ENCODE data around the gene IL1RAPL2.
"Not testable (repeated sequence)": the region's sequence is repeated elsewhere in the genome, so short reads cannot be mapped to it uniquely, and the experiment has no call there.

IL1RAPL2 gene

GRCh38 chrX:105658136-105658535 lies 1092.1 kb downstream of the IL1RAPL2 start:
- H3F3A ChIP-seq (ENCODE audit: control insufficient read depth, insufficient read depth) = no peaks in the 10 kb centered on the region
- H3K4me2 ChIP-seq (ENCODE audit: low read length) = no peak overlapping the region
- H4K20me1 ChIP-seq (ENCODE audit: control insufficient read depth, insufficient read depth, low read depth, low read length) = no peaks in the 10 kb centered on the region
- H3K4me3 ChIP-seq (ENCODE audit: low read length) = no peak overlapping the region
- no peak for TF ChIP-seq EZH2phosphoT487 (IDR thresholded peaks at IDR 0.05; ENCODE audit: borderline replicate concordance, low read length)
- TF ChIP-seq, protein P1, sequence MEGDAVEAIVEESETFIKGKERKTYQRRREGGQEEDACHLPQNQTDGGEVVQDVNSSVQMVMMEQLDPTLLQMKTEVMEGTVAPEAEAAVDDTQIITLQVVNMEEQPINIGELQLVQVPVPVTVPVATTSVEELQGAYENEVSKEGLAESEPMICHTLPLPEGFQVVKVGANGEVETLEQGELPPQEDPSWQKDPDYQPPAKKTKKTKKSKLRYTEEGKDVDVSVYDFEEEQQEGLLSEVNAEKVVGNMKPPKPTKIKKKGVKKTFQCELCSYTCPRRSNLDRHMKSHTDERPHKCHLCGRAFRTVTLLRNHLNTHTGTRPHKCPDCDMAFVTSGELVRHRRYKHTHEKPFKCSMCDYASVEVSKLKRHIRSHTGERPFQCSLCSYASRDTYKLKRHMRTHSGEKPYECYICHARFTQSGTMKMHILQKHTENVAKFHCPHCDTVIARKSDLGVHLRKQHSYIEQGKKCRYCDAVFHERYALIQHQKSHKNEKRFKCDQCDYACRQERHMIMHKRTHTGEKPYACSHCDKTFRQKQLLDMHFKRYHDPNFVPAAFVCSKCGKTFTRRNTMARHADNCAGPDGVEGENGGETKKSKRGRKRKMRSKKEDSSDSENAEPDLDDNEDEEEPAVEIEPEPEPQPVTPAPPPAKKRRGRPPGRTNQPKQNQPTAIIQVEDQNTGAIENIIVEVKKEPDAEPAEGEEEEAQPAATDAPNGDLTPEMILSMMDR (IDR thresholded peaks at IDR 0.05; ENCODE audit: low read depth, low read length, poor library complexity, severe bottlenecking) = no peak
- H3K27ac ChIP-seq (ENCODE audit: low read depth, low read length) = no peak overlapping the region
- H3K27me3 ChIP-seq (ENCODE audit: control insufficient read depth, low read length) = no peaks in the 10 kb centered on the region
- H3K9me2 ChIP-seq (replicated peaks; ENCODE audit: control insufficient read depth, low read length) = no peaks in the 10 kb centered on the region
- no peaks in the 10 kb centered on the region for H3K36me3 ChIP-seq (ENCODE audit: control insufficient read depth, low read length)
- no peaks in the 10 kb centered on the region for H3K79me2 ChIP-seq (ENCODE audit: control insufficient read depth, low read length)
- no peaks in the 10 kb centered on the region for H3K9me3 ChIP-seq (ENCODE audit: control insufficient read depth, insufficient read depth, low read length)
- no peaks in the 10 kb centered on the region for H3K4me1 ChIP-seq (ENCODE audit: control insufficient read depth, low read length)

- H3K4me1 ChIP-seq (ENCODE audit: control insufficient read depth, low read length) = no peaks in the 10 kb centered on the region
- H4K20me1 ChIP-seq (ENCODE audit: control insufficient read depth, insufficient read depth, low read depth, low read length) = no peaks in the 10 kb centered on the region
- no peak overlapping the region for H3K27ac ChIP-seq (ENCODE audit: low read depth, low read length)
- no peak overlapping the region for H3K4me3 ChIP-seq (ENCODE audit: low read length)
- TF ChIP-seq, protein P1 (IDR thresholded peaks at IDR 0.05; ENCODE audit: low read depth, low read length, poor library complexity, severe bottlenecking) = no peak
- no peak for TF ChIP-seq EZH2phosphoT487 (IDR thresholded peaks at IDR 0.05; ENCODE audit: borderline replicate concordance, low read length)
- H3K4me2 ChIP-seq (ENCODE audit: low read length) = no peak overlapping the region
- H3K9me2 ChIP-seq (replicated peaks; ENCODE audit: control insufficient read depth, low read length) = no peaks in the 10 kb centered on the region
- no peaks in the 10 kb centered on the region for H3F3A ChIP-seq (ENCODE audit: control insufficient read depth, insufficient read depth)
- no peaks in the 10 kb centered on the region for H3K36me3 ChIP-seq (ENCODE audit: control insufficient read depth, low read length)
- H3K27me3 ChIP-seq (ENCODE audit: control insufficient read depth, low read length) = no peaks in the 10 kb centered on the region
- H3K79me2 ChIP-seq (ENCODE audit: control insufficient read depth, low read length) = no peaks in the 10 kb centered on the region
- no peaks in the 10 kb centered on the region for H3K9me3 ChIP-seq (ENCODE audit: control insufficient read depth, insufficient read depth, low read length)
These were observed 1096.2 kb downstream of the IL1RAPL2 start for GRCh38 chrX:105662248-105662647.

- no peaks in the 10 kb centered on the region for H3K9me2 ChIP-seq (replicated peaks; ENCODE audit: control insufficient read depth, low read length)
- no peak overlapping the region for H3K27ac ChIP-seq (ENCODE audit: low read depth, low read length)
- H3K79me2 ChIP-seq (ENCODE audit: control insufficient read depth, low read length) = no peaks in the 10 kb centered on the region
- TF ChIP-seq, protein P1 (IDR thresholded peaks at IDR 0.05; ENCODE audit: low read depth, low read length, poor library complexity, severe bottlenecking) = no peak
- TF ChIP-seq EZH2phosphoT487 (IDR thresholded peaks at IDR 0.05; ENCODE audit: borderline replicate concordance, low read length) = no peak
- H3F3A ChIP-seq (ENCODE audit: control insufficient read depth, insufficient read depth) = no peaks in the 10 kb centered on the region
- H3K36me3 ChIP-seq (ENCODE audit: control insufficient read depth, low read length) = no peaks in the 10 kb centered on the region
- H3K4me2 ChIP-seq (ENCODE audit: low read length) = no peak overlapping the region
- no peaks in the 10 kb centered on the region for H3K9me3 ChIP-seq (ENCODE audit: control insufficient read depth, insufficient read depth, low read length)
- no peaks in the 10 kb centered on the region for H3K4me1 ChIP-seq (ENCODE audit: control insufficient read depth, low read length)
- H4K20me1 ChIP-seq (ENCODE audit: control insufficient read depth, insufficient read depth, low read depth, low read length) = no peaks in the 10 kb centered on the region
- H3K27me3 ChIP-seq (ENCODE audit: control insufficient read depth, low read length) = no peaks in the 10 kb centered on the region
- no peak overlapping the region for H3K4me3 ChIP-seq (ENCODE audit: low read length)
These were observed 1098.2 kb downstream of the IL1RAPL2 start for GRCh38 chrX:105664243-105664642.

GRCh38 chrX:105684288-105684687 lies 1118.3 kb downstream of the IL1RAPL2 start:
- H3K9me2 ChIP-seq (replicated peaks; ENCODE audit: control insufficient read depth, low read length) = not testable (repeated sequence)

More at GRCh38 chrX:105684288-105684687, 1118.3 kb downstream of the IL1RAPL2 start:
- H3K79me2 ChIP-seq (ENCODE audit: control insufficient read depth, low read length); H3K36me3 ChIP-seq (ENCODE audit: control insufficient read depth, low read length); H3K27ac ChIP-seq (ENCODE audit: low read depth, low read length); H3K9me3 ChIP-seq (ENCODE audit: control insufficient read depth, insufficient read depth, low read length); H3K4me1 ChIP-seq (ENCODE audit: control insufficient read depth, low read length); H3K27me3 ChIP-seq (ENCODE audit: control insufficient read depth, low read length); H3K4me2 ChIP-seq (ENCODE audit: low read length); H4K20me1 ChIP-seq (ENCODE audit: control insufficient read depth, insufficient read depth, low read depth, low read length); H3F3A ChIP-seq (ENCODE audit: control insufficient read depth, insufficient read depth); H3K4me3 ChIP-seq (ENCODE audit: low read length): not testable (repeated sequence)

All from DOHH2 (cell line).